Measurements from ENCODE around the gene TBC1D2B.

TBC1D2B gene

GRCh38 chr15:78024519-78024870, 53.0 kb downstream of the TBC1D2B start:
- DNase-seq = no peak

DNA sequence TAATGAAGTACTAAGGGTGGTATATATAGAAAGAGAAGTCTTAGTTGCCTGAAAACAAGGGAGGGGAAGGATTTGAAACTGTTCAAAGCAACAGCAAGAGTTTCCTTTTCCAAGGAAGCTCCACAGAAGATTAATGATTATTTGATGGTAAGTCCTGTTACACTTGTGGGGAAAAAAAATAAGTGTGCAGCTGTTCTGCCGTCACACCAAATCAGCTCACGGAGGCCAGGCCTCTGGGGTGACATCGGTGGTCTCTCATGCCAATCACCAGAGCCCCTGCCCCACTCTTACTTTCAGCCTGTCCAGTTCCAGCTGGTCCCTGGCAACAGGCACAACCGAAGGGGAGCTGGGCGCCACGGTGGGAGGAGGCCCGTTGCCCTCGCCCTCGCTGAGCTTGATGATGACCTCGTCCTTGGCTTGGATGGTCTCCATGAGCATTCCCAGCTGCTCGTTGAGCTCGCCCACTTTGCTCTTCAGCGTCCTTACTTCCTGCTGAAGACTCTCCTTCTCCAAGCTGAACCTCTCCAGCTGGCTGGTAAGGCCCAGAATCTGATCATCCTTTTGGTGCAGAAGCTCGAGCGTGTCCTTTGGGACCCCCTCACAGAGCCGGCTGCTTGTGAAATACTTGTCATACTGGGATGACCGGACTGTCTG, 53.5 kb downstream of the TBC1D2B start:
- no peak for DNase-seq

- no peak for DNase-seq
These were observed 54.3 kb downstream of the TBC1D2B start for GRCh38 chr15:78023081-78023665.

- DNase-seq = no peak
These were observed 55.8 kb downstream of the TBC1D2B start for GRCh38 chr15:78021761-78022160.

DNA sequence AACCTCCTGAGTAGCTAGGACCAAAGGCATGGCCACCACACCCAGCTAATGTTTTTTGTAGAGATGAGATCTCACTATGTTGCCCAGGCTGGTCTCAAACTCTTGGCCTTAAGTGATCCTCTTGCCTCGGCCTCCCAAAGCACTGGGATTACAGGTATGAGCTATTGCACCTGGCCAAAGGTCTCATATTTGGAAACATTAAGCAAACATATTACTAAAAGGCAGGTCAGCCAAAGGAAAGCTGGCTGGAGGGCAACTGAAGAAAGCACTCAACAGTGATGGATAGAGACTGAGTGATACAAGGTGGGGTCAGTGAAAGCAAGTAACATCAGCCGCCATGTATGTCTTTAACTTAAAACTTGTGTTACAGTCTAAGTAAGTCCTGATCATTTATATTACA, 57.5 kb downstream of the TBC1D2B start:
- DNase-seq = no peak

DNA sequence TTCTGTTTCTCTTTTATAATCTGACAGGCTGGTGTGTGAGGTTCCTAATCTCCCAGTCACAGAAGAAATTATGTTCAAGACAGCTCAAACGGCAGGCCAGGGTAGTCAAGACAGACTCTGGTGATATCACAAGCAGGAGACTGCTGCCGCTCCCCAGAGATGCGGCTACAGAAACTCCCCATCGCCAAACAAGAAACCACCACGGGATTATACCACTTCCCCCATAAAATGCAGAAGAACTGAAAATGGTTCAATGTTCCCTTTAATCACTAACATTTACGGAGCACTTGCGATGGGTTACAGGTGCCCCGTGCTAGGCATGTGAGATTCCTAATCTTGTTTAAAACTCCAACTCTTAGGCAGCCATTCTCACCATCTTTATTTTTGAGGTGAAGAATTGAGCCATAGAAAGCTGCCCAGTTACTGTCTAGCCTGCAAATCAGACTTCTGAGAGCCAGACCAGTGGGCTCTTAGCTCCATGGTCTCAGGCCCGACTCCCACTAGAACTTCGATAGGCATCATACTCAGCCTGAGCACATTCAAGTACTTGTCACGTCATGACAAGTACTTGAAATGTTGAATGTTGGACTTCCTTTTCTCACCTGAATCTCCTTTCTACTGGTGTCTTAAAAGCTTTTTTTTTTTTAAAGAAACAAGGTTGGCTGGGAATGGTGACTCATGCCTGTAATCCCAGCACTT, 58.4 kb downstream of the TBC1D2B start:
- DNase-seq = no peak

DNA sequence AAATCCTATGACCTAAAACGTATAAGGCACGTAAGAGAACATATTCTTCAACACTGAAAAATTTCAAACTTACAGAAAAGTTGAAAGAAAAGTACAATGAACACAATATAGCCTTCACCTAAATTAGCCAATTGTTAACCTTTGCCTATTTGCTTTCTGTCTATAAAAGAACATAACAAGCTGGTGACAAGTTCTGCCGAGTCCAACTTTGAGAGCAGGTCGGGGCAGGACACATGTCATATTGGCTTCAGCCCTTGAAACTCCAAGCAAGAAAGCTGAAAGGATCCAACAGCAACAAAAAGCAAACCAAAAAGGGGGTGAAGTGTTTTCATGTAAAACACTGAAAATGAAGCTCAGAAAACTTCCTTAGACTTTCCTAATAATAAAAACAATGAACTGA, 59.1 kb downstream of the TBC1D2B start:
- DNase-seq = no peak

DNA sequence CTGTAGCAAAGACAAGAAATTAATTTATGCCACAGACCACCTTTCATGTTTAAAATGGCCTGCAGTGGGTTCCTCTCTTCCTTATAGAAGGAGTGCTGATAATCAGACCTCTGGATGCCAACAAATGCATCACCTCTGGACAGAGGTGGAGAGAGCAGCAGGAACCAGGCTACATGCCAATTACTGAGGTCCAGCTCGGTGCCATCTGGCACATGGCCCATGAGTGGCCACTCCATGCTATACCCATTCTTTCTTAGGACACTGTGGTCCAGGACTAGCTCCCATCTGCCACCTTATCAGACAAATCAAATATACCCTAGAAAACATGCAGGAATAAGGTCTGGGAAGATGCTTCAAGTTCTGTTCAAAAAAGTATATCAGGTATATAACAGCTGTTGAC, 60.7 kb downstream of the TBC1D2B start:
- no peak for DNase-seq

DNA sequence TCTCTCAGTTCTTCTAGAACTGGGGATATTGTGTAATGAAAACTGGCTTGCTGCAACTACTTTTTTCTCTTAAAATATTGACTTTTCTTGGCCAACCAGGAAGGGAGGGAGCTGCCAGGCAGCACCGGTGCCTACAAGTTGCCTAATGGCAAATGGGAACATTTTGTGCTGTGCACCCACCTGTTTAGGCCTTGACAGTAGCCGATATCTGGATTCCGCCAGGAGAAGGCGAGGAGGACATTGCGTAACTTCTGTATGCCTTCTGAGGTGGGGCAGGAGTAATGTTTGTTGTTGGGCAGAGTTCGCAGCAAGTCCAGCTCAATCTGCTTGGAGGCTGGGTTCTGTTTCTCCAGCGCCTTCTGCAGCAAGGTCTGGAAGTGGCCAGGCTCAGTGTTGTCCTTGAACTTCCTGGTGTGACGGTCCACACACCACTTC, 64.9 kb downstream of the TBC1D2B start:
- DNase-seq = no peak

- DNase-seq = no peak
These were observed 67.4 kb downstream of the TBC1D2B start for GRCh38 chr15:78010067-78010466.

DNA sequence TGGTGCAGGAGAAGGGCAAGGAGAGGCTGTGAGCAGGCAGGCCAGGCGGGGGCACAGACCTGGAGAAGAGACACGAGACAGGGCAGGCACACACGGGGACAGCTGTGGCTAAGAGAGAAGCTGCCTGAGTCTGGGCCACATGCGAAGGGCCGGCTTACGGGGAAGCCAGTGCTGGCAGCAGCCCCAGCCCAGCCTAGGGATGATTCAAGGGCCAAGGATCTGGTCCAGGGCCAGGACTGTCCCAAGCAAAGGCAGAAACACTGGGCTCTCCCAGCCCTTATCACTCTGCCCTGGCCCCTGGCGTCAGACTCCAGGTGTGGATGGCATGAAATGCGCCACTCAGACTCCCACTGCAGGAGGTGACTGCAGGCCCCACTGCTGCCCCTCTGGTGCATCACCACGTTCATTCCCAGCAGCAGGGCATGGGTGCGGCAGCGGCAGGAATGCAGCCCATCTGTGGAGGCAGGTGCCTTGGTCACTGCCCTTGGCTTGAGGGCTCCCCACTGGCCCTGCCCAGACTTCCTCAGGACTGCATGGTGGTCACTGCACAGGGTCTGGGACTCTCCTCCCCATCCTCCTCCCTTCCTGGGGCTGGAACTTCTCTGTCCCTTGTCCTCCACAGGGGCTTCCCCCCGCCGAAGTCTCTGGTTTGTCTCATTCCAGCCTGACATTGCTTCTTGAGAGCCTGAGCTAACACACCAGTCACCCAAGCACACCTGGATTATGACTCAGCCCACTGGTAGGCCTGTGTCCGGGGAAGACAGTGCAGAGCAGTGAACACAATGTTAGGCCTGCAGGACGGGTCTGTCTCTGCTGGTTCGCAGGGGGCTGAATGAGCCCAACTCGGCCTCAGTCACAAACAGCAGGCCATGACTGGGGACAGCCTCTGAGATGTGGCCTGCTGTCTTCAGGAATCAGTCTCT, 69.3 kb downstream of the TBC1D2B start:
- DNase-seq = no peak

- no peak for DNase-seq
These were observed 70.1 kb downstream of the TBC1D2B start for GRCh38 chr15:78007211-78007931.

DNA sequence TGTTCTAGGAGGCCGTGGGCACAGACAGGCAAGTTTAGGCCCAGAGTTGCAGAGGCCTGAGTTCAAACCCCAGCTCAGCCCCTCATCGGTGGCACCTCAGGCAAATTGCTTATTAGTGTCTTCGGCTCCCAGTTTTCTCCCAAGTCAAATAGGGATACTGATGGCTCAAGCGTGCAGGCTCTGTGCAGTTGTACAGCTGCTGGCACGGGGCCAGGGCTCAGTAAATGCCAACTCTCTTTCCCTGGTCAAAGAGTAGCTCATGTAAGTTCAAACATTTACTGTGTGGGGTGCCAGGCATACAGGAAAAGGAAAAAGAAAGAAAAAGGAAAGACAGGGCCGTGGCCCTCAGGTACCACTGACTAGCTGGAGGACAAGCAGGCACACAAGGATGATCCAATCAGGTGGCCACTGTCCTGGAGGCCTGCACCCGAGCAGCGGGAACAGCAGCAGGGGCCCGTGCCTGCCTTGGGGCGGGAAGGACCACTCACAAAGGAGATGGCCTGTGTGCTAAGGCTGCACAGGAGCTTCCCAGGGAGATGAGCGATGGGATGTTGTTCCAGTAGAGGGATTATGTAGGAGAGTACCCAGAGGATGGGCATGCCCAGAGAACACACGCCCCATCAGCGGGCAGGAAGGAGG, 70.8 kb downstream of the TBC1D2B start:
- no peak for DNase-seq

DNA sequence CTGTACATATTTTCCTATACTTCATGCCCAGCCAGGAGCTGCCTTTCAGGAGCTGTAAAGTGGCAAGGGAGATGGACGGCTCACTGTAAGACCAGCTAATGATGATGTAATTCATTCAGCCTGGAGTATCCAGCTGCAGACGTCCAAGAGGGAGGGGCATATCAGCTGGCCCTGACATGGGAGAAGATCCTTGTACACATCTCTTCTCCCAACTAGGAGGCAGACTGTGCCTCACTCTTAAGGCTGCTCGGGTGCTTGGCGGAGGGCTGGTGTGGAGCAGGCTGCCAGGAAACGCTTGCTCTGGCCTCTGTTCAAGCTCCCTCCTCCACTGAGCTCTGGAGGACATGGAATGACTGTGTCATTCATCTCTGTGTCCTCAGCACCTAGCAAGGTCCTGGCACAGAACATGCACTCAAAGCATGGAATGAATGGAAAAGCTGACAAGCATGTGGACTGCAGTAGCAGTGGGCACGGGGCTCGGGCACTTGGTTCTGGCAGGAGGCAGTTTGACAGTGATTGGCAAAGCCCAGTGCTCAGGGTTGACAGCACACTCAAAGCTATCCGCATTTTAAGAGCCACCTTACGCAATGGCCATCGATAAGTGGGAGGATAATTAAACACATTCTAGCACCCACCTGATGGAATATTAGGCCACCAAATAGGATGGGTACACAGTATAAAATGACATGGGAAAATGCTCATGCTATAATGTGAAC, 72.4 kb downstream of the TBC1D2B start:
- DNase-seq = no peak

DNA sequence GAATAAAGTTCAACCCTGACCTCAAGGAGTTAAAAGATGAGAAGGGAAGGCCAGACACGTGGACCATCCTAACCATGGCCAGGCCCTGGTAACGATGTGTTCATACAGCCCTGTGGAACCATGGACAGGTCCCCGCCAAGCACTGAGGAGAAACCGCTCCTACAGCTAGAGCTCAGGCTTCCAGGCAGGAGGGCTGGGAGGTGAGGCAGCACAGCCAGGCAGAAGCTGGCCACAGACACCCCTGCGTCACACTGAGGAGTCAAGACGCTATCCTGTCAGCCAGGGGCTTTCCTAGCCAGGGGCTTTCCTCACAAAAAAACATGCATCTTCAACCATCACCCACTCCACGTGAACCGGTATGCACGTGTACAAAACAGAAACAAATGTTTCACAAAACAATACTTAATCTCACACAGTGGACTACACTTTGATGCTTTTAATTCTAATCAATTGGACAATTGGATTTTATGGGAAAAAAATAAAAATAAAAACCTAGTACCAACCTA, 73.2 kb downstream of the TBC1D2B start:
- no peak for DNase-seq

DNA sequence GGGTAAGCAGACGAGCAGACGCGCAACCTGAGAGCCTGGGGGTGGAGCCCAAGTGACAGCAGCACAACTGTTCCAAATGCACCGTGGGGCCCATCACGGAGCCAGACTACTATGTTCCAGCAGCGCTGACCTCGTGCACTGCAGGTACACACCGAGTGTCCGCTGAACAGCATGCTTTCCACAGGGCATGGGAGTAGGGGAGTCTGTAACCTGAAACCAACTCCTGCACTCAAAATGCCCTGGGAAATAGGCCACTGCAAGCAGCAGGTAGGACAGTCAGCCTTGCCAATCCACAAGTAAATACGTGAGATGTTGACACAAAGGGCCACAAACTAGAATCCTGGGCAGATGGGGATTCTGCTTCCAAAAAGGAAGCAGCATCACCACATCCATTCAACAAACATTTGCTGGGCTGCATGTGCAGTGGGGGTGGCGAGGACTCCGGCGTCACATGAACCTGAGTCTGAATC, 73.9 kb downstream of the TBC1D2B start:
- no peak for DNase-seq

DNA sequence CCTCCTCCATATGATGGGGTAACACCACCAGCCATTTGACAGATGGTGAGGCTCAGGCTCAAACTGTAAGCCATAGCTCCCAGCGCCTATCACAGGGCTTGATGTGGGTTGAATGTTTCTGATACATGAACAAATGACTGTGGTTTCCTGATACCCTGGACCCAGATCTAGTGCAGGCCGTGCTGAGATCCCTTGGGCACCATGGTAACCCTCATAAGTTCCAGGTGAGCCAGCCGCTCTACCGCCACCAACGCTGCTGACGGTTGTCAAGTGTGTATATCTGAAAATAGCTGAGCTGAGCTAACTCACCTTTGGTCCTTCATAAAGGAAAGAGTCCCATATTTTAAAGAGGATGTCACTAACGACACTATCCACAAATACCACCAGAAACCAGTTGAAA, 74.5 kb downstream of the TBC1D2B start:
- DNase-seq = no peak

- DNase-seq = no peak
These were observed 75.9 kb downstream of the TBC1D2B start for GRCh38 chr15:78001656-78002055.

DNA sequence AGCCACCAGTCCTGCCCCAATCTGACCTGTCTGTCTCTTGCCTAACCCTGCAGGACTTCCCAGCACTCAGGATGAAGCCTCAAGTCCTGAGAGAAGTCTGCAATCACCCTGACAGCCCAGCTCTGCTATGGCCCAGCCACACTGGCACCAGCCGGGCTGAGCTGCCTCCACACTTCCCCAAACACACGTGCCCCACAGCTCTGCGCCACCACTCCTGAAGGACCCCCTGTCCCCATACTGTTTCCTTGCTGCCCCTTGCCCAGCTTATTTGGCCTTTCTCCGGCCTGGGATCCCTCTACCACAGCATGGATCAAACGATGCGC, 76.6 kb downstream of the TBC1D2B start:
- DNase-seq = no peak

DNA sequence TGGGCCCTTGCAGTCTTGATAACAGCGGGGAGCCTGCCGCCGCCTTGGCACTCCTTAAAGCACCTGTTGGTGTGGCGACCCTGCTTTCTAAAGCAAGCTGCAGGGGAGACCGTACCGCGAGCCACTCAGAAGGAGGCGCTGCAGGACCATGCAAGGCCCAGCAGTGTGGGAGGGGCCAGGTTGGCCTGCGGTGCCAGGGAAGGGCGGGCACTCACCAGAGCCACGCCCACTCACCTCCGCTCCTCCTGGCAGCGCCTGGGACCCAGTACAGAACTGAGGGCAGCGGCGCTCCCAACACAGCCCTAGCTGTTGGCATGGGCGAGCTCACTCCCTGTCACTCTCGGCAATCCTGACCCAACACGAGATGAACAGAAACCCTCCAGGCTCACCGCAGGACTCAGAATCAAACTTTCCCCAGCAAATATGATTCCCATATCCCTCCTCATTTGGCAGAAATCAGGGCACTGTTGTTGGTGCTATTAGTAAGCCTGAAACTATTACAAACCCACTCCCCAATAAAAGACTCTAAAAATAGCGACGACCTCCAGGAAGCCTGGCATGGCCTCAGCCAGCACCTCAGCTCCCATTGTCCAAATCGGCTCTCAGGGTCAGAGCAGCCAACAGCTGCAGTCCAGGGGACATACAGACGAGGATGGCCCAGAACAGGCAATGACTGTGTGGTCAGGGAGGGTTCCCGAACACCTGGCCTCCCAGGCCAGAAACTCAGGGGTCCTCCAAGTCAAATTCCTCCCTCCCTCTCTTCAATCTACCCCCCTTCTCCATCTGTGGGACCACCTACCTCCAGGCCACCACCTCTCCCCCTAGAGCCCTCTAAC, 77.2 kb downstream of the TBC1D2B start:
- peak; percentile 26 for DNase-seq

All from RPMI8226 (cell line).